Stomach (tissue), 9 donors: ENCODE data around the gene NELFCD. TPM values are rescaled to one million over a fixed set of nuclear protein-coding genes. Genes with fewer than 3 reads are reported as not detected.
A peak's percentile ranks its signal among the peaks of the same experiment; 100 is the strongest.
"Not testable (repeated sequence)": the region's sequence is repeated elsewhere in the genome, so short reads cannot be mapped to it uniquely, and the experiment has no call there.

ENCODE experiments used
- DNase-seq, 2 donors: peaks; one replicate each; pipeline versions ENCODE4 v3.0.0 to v3.0.0-alpha.2; 2013 to 2019
- H3K27ac ChIP-seq, 5 donors: fragments of 200-600 bp in 4 of 5; sonication (generic) in 4 of 5; one replicate each; pipeline ENCODE4 v1.5.1; 2013 to 2019; ENCODE audit warnings: mild to moderate bottlenecking in 1 of 5, moderate library complexity in 1 of 5
- H3K27me3 ChIP-seq, 3 donors: fragments of 200-600 bp; sonication (generic); one replicate each; pipeline ENCODE4 v1.5.1; 2017 to 2019; ENCODE audit warnings: mixed run types in 1 of 3
- H3K36me3 ChIP-seq, 4 donors: fragments of 200-600 bp; sonication (generic); 1 replicate in 3 of 4; 2 replicates in 1 of 4; pipeline ENCODE4 v1.5.1; 2016 to 2019
- H3K4me1 ChIP-seq, 4 donors: fragments of 200-600 bp; sonication (generic); one replicate each; pipeline ENCODE4 v1.5.1; 2016 to 2019
- H3K4me3 ChIP-seq, 4 donors: fragments of 200-600 bp; sonication (generic) in 3 of 4; one replicate each; pipeline ENCODE4 v1.5.1; 2016 to 2019; ENCODE audit warnings: mild to moderate bottlenecking in 1 of 4
- H3K9me3 ChIP-seq, 4 donors: fragments of 200-600 bp; sonication (generic); one replicate each; pipeline ENCODE4 v1.5.1; 2016 to 2019
- EP300 ChIP-seq: sonication (generic); formaldehyde crosslinking; IDR thresholded peaks from one replicate; pipeline ENCODE4 v1.6.1; 2017; ENCODE audit warnings: antibody characterized with exemption
- POLR2A ChIP-seq, 4 donors: fragments of 450-650 bp; IDR thresholded peaks; one replicate each; pipeline ENCODE4 v1.6.1; 2016; ENCODE audit warnings: antibody characterized with exemption in 4 of 4, control low read depth in 2 of 4, mild to moderate bottlenecking in 1 of 4, moderate library complexity in 1 of 4
- POLR2AphosphoS5 ChIP-seq, 3 donors: sonication (generic); formaldehyde crosslinking; IDR thresholded peaks; one replicate each; pipeline ENCODE4 v1.6.1; 2016; ENCODE audit warnings: antibody characterized with exemption in 3 of 3
- WGBS, 5 donors: extraction: QIAGEN DNeasy Blood & Tissue Kit in 3 of 5; methylation state at CpG; one replicate each; pipeline versions ENCODE4 v1.1.5 to v1.1.7; 2013 to 2018; 5-methylcytosine and 5-hydroxymethylcytosine counted together
- intact Hi-C: fragments of 100-400 bp; cut with DNase I; formaldehyde crosslinking; loops from one replicate; pipeline ENCODE4 v1.15.1; 2023; ENCODE audit warnings: low total_unique reads
- polyA plus RNA-seq, 3 donors: library from polyadenylated mRNA; stranded (reverse); fragments of 200-250 nt; gene quantifications; one replicate each; pipeline ENCODE4 v1.2.3, GENCODE V29; 2013
- total RNA-seq, 5 donors: library from RNA; depleted of rRNA; stranded (reverse); fragments of >200 nt; gene quantifications; one replicate each; pipeline versions ENCODE4 v1.1.0 to v1.2.3, GENCODE V29; 2014 to 2016
- TF ChIP-seq, protein P1 (sequence below), 7 experiments: fragments of 450-650 bp in 4 of 7; fragments of 200-600 bp in 3 of 7; sonication (generic) in 3 of 7; IDR thresholded peaks; one replicate each; pipeline ENCODE4 v1.5.1; 2016 to 2019; ENCODE audit warnings: antibody characterized with exemption in 7 of 7, control low read depth in 2 of 7, mild to moderate bottlenecking in 1 of 7
- donor health status: healthy with polysubstance abuse.
- donor health status: Bipolar disorder and iron deficiency.
- donor health status: healthy.

Gene NELFCD
- total and polyA plus RNA-seq, 8 donors = 20.9 to 59.5 (median 41.2) TPM

DNA sequence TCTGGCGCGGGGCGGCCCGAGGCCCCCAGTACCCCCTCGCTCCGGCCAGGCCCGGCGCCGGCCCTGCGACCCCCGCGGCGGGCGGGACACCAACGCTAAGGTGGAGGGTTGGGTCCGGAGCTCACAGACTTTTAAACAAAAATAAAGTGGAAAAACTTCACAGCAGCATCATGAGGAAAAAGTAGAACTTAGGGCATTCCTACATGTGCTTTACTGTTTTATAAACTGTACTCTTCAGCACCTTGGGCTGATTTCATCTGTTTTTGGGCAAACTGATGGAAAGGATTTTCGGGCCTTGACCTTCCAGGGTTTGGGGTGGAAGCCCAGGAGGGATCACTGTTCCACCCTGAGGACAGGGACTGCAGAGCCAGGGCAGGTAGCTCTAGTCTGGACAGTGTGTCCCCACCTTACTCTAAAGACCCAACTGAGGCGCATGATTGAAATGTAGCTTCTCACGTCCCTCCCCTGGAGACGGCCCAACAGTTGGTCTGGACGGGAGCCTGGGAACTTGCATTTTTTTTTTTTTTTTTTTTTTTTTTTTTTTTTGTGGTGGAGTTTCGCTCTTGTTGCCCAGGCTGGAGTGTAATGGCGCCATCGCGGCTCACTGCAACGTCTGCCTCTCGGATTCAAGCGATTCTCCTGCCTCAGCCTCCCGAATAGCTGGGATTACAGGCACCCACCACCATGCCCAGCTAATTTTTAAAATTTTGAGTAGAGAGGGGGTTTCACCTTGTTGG is 740 bp downstream of the NELFCD start:
- intact Hi-C loops = loop anchor here (10.0 kb wide), 2 partner anchors 63 to 77 kb away; partner anchors contain the start of gene PRELID3B
- TF ChIP-seq EP300 (no peak), POLR2AphosphoS5 (IDR thresholded peaks at IDR 0.05) (no peak), POLR2A (IDR thresholded peaks at IDR 0.05) (no peak)
- TF ChIP-seq, protein P1, sequence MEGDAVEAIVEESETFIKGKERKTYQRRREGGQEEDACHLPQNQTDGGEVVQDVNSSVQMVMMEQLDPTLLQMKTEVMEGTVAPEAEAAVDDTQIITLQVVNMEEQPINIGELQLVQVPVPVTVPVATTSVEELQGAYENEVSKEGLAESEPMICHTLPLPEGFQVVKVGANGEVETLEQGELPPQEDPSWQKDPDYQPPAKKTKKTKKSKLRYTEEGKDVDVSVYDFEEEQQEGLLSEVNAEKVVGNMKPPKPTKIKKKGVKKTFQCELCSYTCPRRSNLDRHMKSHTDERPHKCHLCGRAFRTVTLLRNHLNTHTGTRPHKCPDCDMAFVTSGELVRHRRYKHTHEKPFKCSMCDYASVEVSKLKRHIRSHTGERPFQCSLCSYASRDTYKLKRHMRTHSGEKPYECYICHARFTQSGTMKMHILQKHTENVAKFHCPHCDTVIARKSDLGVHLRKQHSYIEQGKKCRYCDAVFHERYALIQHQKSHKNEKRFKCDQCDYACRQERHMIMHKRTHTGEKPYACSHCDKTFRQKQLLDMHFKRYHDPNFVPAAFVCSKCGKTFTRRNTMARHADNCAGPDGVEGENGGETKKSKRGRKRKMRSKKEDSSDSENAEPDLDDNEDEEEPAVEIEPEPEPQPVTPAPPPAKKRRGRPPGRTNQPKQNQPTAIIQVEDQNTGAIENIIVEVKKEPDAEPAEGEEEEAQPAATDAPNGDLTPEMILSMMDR (IDR thresholded peaks at IDR 0.05) = no peak
- 11 to 22% (median 19%) methylated on average over 22 to 29 of the region's 29 CpGs for WGBS, 5 donors

GRCh38 chr20:58982406-58983114 is 1.5 kb downstream of the NELFCD start:
- intact Hi-C loops = loop anchor here (10.0 kb wide), 2 partner anchors 62 to 78 kb away; partner anchors contain the start of gene PRELID3B
- H3K9me3 ChIP-seq = no peaks in the 10 kb centered on the region
- peaks cover 11 to 17% (median 17%) of the 10 kb centered on the region in 4 donors for H3K36me3 ChIP-seq
- DNase-seq = peak in 1 of 2 donors; percentile 24
- WGBS, 5 donors = 77 to 83% (median 81%) methylated on average over 12 of the region's 12 CpGs
- H3K4me3 ChIP-seq = peak overlapping the region; percentile 74 to 97 (median 82)
- TF ChIP-seq POLR2A (IDR thresholded peaks at IDR 0.05) (no peak), POLR2AphosphoS5 (IDR thresholded peaks at IDR 0.05) (no peak)
- TF ChIP-seq, protein P1 (IDR thresholded peaks at IDR 0.05) = no peak
- no peaks in the 10 kb centered on the region for H3K27me3 ChIP-seq
- no peak overlapping the region for H3K27ac ChIP-seq
- H3K4me1 ChIP-seq = peaks cover 14 to 53% (median 37%) of the 10 kb centered on the region in 4 donors

More for the DNA sequence above, 740 bp downstream of the NELFCD start:
- DNase-seq = peak; percentile 24 to 60
- Histone ChIP-seq H3K27ac (peak overlapping the region; percentile 32 to 95 (median 88)), H3K36me3 (peaks cover 4 to 10% (median 9%) of the 10 kb centered on the region in 4 donors), H3K4me3 (peak overlapping the region; percentile 74 to 97 (median 82)), H3K9me3 (no peaks in the 10 kb centered on the region), H3K27me3 (no peaks in the 10 kb centered on the region), H3K4me1 (peaks cover 14 to 50% (median 37%) of the 10 kb centered on the region in 4 donors)

GRCh38 chr20:58983115-58983468 is 2.0 kb downstream of the NELFCD start:
- H3K9me3 ChIP-seq, H3K4me3 ChIP-seq, H3K27me3 ChIP-seq, H3K27ac ChIP-seq: not testable (repeated sequence)
- H3K36me3 ChIP-seq = peaks cover 16 to 23% (median 22%) of the 10 kb centered on the region in 4 donors
- intact Hi-C loops = loop anchor here (10.0 kb wide), 2 partner anchors 62 to 78 kb away; partner anchors contain the start of gene PRELID3B
- peaks cover 14 to 53% (median 37%) of the 10 kb centered on the region in 4 donors for H3K4me1 ChIP-seq
- 91 to 95% (median 92%) methylated on average over 8 to 12 of the region's 12 CpGs for WGBS, 5 donors
- DNase-seq = peak in 1 of 2 donors; percentile 8

DNA sequence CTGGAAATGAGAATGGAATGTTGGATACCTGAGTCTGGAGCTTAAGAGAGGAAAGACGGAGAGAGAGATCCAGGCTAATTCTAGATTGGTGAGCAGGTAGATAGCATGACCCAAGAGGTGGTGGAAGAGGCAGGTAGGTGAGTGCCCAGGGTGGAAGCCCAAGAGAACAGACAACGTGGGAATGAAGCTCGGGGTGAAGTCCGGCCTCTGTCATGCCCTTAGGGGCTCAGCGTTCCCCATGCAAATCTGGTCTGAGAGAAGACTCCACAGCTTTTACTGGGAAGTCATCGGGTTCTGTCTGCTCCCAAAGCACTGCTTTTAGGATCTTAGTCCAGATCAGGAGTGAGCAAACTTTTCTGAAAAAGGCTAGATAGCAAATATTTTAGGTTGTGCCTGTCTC is 3.6 kb downstream of the NELFCD start:
- DNase-seq = peak in 1 of 2 donors; percentile 7
- 76 to 90% (median 83%) methylated on average over 6 of the region's 6 CpGs for WGBS, 5 donors

More for the DNA sequence above, 3.6 kb downstream of the NELFCD start:
- Histone ChIP-seq H3K4me3 (no peak overlapping the region), H3K27ac (no peak overlapping the region), H3K27me3 (no peaks in the 10 kb centered on the region), H3K4me1 (peaks cover 14 to 53% (median 37%) of the 10 kb centered on the region in 4 donors), H3K9me3 (no peaks in the 10 kb centered on the region), H3K36me3 (peaks cover 32 to 39% (median 38%) of the 10 kb centered on the region in 4 donors)
- TF ChIP-seq POLR2AphosphoS5 (IDR thresholded peaks at IDR 0.05) (no peak), EP300 (no peak), POLR2A (IDR thresholded peaks at IDR 0.05) (no peak)
- TF ChIP-seq, protein P1 (IDR thresholded peaks at IDR 0.05) = no peak
- intact Hi-C loops = loop anchor here (10.0 kb wide), 2 partner anchors 60 to 80 kb away; partner anchors contain the start of gene PRELID3B
